ENCODE measurements around the gene ADARB2.
A peak's percentile ranks its signal among the peaks of the same experiment; 100 is the strongest.
"Not testable (repeated sequence)": the region's sequence is repeated elsewhere in the genome, so short reads cannot be mapped to it uniquely, and the experiment has no call there.

The ADARB2 gene

DNA sequence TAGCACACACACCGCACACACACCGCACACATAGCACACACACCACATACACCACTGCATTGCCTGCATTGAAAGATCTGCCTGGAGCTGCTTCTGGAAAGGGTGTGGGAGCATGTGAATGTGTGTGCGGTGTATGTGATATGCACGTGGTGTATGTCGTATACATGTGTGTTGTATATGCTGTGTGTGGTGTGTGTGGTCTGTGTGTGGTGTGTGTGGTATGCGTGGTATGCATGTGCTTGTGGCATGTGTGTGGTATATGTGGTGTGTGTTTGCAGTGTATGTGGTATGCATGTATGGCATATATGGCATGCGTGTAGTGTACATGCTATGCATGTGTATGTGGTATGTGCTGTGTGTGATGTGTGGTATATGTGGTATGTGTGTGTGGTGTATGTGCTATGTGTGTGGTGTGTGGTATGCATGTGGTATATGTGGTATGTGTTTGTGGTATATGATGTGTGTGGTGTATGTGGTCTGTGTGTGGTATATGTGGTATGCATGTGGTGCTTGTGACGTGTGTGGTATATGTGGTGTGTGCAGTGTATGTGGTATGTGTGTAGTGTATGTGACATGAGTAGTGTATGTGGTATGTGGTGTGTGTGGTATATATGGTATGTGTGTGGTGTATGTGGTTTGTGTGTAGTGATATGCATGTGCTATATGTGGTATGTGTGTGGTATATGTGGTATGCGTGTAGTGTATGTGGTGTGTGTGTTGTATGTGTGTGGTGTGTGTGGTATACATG, 505.0 kb downstream of the ADARB2 start:
- DNase-seq, result no peak

DNA sequence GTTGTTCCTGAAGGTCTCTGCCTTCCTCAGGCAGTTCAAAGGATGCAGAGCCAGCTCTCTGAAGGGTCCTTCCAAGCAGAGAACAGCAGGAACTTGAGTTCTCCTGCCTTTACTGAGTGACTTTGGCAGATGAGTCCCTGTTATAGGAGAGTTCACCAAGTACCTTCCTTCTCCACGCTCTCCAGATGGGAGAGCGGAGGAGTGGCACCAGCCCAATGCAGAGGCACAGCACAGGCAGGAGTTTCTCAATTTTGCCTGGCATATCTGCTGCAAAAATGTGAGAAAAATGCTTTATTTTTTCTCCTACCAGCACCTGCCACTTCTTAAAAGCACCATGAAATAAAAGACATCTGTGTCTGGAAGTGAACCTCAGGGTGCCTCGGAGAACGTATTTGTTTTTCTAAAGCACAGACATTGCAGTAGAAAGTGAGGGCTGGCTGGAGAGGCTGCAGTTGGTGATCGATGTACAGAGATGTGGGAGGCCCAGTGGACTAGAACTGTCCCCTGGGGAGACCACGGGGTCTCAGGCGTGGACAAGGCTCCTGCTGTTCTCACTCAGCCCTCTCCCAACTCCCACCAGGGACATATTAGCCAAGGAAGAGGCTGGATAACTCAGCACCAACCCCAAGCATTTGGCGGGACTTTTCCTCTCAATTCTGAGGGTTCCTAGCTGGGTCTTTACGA, 506.6 kb downstream of the ADARB2 start:
- DNase-seq, result no peak

DNA sequence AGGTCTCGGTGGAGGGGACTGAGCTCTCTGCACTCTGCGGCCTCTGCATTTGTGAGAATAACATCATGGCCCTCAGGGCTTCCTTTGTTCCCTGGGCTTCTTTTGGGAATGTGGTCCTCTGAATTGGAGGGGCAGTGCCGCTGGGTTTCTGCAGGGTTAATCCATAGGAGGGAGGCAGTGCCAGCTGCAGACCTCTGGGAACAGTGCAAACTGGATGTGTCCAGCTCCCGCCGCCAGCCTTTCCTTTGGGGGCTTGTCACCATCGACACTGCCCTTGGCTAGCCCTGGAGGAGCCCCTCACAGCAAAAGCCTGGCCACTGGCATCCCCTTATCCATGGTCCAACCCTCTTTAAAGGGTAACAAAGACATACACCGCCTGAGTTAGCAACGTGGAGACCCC, 507.2 kb downstream of the ADARB2 start:
- peak; percentile 40 for DNase-seq

DNA sequence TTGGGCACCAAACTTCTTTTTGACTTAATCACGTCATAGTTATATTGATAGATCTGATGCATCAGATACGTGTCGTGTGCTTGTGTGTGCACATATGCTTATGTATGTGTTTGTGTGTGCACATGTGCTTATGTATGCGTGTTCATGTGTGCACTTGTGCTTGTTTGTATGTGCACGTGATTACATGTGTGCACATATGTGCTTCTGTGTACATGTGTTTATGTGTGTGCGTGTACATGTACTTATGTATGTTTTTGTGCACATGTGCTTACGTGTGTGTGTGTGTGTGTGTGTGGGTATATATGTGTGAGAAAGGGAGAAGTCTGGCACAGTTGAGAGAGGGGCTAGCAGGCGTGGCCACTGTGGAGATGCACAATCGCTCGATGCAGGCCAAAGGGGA, 507.8 kb downstream of the ADARB2 start:
- no peak for DNase-seq

DNA sequence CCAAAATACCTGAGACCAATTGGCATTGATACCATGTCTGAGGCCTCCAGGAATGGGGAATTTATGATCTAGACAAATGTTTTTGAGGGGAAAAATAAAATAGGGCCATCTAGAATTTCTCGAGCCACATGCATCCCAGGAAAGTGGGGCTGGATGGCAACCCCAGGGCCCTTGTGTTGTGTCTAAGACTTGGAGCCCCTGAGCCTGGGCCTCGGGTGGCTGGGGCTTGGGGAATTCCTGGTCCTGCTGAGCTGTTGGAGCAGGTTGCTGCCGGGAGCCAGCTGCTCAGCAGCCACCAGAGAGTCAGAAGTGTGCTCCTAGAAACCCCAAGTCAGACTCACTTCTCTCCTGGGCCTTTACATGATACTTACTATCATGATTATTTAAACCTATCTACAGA, 508.2 kb downstream of the ADARB2 start:
- DNase-seq, result no peak

DNA sequence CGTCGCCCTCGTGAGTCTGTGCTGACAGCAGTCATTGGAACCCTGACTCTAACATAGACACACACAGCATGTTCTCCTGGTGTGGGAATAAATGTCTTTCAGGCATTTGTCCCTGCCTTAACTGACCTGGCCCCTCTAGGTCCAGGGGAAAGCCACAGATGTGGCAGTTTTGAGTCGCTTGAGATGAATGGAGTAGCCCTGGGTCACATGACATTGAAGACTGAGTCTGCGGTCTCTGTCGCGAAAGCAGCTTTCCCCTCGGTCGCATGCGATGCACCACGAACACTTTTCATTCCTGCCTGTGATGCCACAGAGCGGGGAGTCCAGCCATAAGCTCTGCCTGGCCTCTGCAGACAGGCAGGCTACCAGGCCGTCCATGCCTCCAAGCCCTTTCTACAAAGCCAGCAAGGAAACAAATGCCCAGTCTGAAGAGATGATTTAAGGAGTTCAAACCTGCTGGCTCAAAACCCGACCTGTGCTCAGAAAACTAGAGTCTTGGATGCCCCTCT, 508.8 kb downstream of the ADARB2 start:
- DNase-seq, result no peak

DNA sequence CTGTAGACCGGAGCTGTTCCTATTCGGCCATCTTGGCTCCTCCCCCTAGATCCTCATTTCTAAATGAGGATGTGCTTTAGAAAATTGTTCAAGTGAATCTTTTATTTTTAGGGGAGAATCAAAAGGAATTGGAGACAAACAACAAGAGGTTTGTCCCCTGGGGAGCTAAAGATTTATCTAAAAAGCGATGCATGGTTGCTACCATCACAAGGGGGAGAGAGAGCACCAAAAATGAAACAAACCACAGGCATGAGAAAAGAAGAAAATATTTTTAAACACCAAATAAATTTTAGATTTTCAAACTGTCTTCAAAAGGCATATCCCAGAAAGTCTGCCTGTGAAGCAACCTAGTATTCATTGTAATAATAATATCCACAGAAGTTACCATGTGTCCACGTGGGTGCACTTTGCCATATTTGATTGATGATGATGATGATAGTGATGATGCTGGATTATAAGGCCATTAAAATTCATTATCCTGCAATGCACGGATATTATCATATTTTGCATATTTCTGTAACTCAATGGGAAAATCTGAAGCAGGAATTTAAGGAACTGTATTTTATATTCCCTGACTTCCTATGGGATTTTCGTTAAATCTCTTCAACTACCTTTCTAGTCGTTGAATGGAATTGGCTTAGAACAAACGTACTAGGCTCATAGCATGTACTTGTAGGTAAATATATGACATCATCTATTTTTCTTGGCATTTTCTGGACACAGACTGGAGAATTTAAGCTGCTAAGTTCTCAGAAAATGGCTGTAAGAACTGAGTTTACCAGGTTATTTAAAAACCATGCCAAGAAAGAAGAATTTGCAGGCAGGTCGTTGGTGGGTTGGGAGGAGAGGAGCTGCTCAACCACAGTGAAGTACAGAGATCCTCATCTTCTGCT, 509.6 kb downstream of the ADARB2 start:
- no peak for DNase-seq

DNA sequence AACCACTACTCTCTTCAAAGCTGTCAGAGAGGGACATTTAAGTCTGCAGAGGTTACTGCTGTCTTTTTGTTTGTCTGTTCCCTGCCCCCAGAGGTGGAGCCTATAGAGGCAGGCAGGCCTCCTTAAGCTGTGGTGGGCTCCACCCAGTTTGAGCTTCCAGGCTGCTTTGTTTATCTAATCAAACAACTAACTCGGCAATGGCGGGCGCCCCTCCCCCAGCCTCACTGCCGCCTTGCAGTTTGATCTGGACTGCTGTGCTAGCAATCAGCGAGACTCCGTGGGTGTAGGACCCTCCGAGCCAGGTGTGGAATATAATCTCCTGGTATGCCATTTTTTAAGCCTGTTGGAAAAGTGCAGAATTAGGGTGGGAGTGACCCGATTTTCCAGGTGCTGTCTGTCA, 510.4 kb downstream of the ADARB2 start:
- DNase-seq, result not testable (repeated sequence)

DNA sequence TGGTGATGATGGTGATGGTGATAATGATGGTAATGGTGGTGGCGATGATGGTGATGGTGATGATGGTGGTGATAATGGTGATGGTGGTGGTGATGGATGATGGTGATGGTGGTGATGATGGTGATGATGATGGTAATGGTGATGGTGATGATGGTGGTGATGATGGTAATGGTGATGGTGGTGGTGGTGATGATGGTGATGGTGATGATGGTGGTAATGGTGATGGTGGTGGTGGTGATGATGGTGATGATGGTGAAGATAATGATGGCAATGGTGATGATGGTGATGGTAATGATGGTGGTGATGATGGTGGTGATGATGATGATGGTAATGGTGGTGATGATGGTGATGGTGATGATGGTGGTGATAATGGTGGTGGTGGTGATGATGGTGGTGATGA, 517.5 kb downstream of the ADARB2 start:
- not testable (repeated sequence) for DNase-seq

DNA sequence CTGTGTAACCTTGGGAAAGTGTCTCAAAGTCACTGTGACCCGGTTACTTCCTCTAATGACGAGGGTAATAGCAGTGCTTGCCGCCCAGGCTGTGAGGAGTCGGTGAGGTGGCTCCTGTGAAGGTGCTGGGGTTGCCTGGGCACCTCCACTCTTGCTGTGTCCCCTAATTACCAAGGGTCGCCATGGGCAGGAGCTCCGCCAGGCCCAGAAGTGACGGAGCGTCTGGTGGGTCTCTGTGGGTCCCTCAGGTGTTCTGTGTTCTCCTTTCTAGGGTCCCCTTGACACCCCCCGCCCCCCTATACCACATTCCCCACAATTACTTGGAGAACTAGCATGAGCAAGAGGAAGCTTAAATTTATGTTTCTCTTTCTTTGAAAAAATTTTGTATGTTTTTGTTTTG, 519.7 kb downstream of the ADARB2 start:
- no peak for DNase-seq

DNA sequence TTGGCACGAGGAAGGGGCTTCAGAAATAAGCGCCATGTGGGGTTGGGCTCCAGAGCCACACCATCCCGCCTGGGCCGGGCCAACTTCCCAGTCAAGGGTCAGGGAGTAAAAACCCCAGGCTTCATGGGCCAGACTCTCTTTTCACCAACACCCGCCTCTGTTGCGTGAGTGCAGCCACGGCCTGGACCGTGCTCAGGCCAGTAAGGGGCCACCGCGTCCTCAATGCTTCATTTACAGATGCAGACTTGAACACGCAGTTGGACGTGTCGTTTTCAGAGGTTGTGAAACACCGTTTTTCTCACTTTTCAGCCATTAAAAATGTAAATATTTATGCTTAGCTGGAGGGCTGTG, 520.1 kb downstream of the ADARB2 start:
- DNase-seq, result no peak

DNA sequence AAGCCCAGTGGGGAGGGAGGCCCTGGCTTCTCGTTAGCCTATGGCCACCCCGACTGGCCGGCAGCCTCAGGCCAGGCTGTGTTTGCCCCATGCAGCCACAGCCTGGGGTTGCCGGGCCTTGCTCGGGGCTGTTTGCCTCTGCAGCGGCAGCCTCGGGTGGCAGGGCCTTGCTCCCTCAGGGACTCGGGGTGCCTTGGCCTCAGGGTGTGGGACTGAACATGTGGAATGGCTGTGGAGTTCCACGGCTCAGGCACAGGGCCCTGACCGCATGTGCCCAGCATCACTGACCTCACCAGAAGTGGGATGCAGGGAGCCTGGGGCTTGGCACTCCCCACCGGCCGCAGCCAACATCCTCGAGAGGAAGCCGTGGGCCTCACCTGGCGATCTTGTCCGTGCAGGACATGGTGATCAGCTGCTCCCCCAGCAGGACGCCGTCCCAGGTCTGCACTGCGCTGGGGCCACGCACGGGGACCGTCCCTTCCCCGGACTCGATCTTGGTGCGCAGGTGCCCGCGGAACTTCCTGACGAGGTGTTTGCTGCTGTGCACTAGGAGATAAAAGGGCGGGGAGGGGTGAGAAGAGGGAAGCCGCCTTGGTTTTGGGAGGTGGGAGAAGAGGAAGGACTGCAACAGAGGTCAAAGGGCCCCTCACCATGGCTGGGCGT, 520.6 kb downstream of the ADARB2 start:
- peak; percentile 38 for DNase-seq

DNA sequence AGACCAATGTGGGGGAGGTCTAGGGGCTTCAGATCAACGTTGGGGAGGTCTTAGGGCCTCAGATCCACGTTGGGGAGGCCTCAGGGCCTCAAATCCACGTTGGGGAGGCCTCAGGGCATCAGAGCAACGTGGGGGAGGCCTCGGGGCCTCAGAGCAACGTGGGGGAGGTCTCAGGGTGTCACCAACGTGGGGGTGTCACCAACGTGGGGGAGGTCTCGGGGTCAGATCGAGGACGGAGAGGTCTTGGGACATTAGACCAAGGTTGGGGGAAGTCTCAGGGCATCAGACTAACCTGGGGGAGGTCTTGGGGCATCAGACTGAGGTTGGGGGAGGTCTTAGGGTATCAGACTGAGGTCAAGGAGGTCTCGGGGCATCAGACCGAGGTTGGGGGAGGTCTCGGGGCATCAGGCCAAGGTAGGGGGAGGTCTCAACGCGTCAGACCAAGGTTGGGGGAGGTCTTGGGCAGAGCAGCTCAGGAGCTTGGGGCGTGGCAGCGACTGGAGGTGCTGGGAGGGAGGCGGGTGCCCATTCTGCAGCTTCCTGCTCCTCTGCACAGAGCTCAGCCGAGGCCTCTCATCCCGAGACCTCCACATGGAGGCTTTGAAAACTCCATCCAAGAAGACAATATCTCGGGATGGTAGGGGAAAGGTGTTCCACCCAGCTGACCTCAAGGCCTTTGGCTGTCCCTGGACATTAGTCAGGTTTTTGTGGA, 521.3 kb downstream of the ADARB2 start:
- DNase-seq, result no peak

DNA sequence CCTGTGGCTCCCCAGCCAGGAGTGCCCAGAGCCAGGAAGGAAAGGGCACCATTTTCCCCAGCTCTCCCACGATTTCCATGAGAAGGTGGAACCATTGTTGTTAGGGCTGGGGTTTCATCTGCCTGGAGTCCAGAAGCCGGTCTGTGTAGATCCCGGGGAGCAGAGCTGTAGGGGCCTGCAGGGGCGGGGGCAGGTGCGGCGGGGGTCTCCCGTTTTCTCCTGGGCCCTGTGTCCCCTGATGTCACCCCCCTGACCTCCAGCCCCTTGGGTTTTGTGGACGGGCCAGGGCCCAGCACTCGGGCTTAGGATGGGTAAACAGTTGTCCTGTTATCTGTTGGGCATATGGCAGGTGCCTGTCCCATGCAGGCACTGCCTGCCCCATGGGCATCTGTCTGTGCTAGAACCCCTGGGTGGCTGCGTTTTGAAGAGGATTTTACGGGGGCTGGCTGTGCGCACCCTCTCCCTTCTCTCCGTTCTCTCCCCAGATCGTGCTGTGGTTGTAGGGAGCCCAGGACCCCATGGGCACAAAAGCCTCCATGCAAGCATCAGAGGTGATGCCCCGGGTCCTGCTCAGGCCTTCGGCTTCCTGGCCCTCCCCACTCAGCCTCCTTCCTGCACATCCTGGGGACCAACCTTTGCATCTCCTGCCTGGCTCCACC, 522.3 kb downstream of the ADARB2 start:
- peak; percentile 30 for DNase-seq

DNA sequence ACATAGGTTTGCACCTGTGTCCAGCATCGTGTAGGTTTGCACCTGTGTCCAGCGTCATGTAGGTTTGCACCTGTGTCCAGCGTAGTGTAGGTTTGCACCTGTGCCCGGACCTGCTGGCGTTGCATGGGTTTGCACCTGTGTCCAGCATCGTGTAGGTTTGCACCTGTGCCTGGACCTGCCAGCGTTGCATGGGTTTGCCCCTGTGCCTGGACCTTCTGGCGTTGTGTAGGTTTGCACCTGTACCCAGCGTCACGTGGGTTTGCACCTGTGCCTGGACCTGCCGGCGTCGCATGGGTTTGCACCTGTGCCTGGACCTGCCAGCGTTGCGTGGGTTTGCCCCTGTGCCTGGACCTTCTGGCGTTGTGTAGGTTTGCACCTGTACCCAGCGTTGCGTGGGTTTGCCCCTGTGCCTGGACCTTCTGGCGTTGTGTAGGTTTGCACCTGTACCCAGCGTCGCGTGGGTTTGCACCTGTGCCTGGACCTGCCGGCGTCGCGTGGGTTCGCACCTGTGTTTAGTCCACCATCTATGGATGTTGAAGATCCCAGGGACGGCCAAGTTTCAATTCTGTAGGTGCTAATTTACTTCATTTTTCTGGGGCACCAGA, 523.2 kb downstream of the ADARB2 start:
- DNase-seq, result no peak

DNA sequence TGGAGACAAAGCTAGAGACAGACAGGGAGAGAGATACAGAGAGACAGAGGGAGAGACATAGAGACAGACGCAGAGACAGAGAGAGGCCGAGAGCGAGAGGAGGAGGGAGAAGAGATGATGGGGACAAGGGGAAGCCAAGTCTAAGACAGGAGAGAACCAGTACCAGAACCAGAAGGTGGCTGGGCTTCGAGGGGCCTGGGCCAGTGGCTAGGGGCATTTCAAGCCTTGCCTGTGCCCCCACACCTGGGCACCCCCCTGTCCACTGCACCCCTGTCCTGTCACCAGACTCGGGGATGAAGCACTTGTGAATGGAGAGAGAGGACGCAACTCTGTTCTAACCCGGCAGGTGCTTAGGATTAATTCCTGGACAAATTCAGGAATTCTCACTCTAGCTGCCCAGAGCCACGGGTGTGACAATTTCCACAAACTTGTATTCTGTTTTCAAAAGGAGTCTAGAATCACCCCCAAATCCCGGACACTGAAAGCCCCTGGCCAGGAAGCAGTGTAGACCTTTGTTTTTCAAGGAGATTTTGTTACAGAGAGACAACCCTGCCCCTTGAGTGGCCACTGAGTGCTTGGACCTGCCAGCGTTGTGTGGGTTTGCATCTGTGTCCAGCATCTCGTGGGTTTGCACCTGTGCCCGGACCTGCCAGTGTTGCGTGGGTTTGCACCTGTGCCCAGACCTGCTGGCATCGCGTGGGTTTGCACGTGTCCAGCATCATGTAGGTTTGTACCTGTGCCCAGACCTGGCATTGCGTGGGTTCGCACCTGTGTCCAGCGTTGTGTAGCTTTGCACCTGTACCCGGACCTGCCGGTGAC, 523.9 kb downstream of the ADARB2 start:
- peak; percentile 38 for DNase-seq

DNA sequence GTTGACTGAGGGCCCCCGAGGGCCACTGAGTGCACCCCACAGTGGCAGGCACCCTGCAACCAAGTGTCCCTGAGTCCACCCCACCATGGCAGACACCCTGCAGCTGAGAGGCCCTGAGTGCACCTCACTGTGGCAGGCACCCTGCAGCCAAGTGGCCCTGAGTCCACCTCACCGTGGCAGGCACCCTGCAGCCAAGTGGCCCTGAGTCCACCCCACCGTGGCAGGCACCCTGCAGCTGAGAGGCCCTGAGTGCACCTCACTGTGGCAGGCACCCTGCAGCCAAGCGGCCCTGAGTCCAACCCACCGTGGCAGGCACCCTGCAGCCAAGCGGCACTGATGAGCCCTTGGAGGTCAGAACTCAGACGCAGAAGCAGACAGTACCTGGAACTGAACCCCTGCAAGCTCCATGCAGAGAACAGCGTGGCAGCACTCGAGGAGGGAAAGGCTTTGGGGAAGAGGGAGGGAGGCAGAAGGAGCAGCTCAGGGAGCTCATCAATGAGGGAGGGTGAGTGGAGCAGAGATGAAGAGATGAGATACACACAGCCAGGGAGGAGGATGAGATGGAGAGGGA, 524.7 kb downstream of the ADARB2 start:
- DNase-seq, result peak; percentile 44

DNA sequence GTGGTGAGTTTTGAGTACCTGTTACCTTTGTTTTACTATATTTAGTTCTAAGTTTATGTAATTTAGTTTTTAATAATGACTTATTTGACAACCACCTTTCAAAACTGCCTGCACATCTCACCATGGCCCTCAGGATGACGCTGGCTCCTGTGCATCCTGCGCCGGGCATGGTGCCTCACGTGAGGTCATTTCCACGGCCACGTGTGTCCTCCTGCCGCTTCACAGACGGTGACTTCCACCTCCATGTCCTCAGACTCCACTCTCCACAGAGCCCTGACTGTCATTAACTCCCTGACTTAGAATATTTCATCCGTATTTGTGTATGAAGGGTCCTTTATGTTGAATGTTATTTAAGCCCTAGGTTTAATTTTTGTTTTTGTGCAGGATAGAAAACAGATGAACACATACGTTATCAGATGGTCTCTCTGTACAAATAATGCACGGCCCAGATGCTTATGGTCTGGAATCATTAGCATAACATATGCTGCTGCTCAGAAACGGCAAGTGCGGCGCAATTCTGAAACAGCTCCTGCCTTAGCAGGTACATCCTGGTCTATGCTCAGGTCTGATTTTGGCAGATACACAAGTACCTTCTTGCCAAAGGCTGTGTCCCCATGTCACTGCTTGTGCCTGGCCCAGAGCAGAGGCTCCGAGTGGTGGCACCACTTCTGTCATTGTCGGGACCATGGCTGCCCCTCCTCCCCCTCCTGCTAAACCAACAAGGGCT, 525.3 kb downstream of the ADARB2 start:
- no peak for DNase-seq

DNA sequence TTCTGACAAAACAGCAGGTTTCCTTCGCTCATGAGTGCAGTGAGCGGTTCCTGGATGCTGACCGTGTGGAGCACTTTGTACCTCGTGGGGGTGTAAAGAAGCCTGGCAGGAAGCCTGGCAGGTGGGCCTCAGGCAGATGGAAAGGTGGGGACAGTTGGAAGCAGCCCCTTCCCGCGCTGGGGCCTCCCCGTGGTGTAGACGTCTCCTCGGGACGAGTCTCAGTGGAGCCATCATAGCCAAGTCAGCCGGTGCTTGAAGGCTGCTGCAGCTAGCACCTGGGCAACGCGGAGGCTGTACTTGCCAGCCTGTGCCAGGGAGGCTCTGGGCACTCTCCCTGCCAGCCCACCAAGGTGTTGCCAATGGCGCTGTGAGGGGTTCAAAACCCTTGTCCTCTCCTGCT, 526.7 kb downstream of the ADARB2 start:
- peak; percentile 29 for DNase-seq
